CD14-positive monocyte (primary cell): ENCODE measurements around the gene CNTNAP5. TPM values are rescaled to one million over a fixed set of nuclear protein-coding genes. Genes with fewer than 3 reads are reported as not detected.

ENCODE experiments used
- DNase-seq, 3 donors: peaks; one replicate each; pipeline ENCODE4 v3.0.0-alpha.2; 2011 to 2022
- H2AFZ ChIP-seq: 2 replicates; pipeline ENCODE4 v1.6.0; 2012; ENCODE audit warnings: mild to moderate bottlenecking, low read depth, low read length, inconsistent platforms; ENCODE audit not compliant: insufficient read depth, poor library complexity, severe bottlenecking
- H3K27ac ChIP-seq, 2 donors: 1 replicate in 1 of 2; 2 replicates in 1 of 2; pipeline ENCODE4 v1.5.1; 2012 to 2013; ENCODE audit warnings: low read length in 2 of 2, control low read depth in 1 of 2, inconsistent platforms in 1 of 2, low read depth in 1 of 2, mild to moderate bottlenecking in 1 of 2
- H3K27me3 ChIP-seq, 2 donors: one replicate each; pipeline versions ENCODE4 v1.6.0 to v1.6.1; 2011 to 2013; ENCODE audit warnings: low read length in 2 of 2; ENCODE audit not compliant: control insufficient read depth in 2 of 2, insufficient read depth in 2 of 2
- H3K36me3 ChIP-seq, 2 donors: replicated peaks in 1 of 2; 1 replicate in 1 of 2; 2 replicates in 1 of 2; pipeline versions ENCODE4 v1.5.1 to v1.6.1; 2012 to 2013; ENCODE audit warnings: low read length in 2 of 2, control low read depth in 1 of 2, inconsistent platforms in 1 of 2, mild to moderate bottlenecking in 1 of 2; ENCODE audit not compliant: insufficient read depth in 2 of 2, control insufficient read depth in 1 of 2
- H3K4me1 ChIP-seq, 2 donors: 1 replicate in 1 of 2; 2 replicates in 1 of 2; pipeline versions ENCODE4 v1.5.1 to v1.6.1; 2012 to 2013; ENCODE audit warnings: low read length in 2 of 2, control low read depth in 1 of 2, inconsistent platforms in 1 of 2, mild to moderate bottlenecking in 1 of 2, moderate library complexity in 1 of 2; ENCODE audit not compliant: insufficient read depth in 2 of 2, control insufficient read depth in 1 of 2
- H3K4me2 ChIP-seq: replicated peaks from 2 replicates; pipeline ENCODE3; 2012; ENCODE audit warnings: low read length, moderate library complexity, mild to moderate bottlenecking; ENCODE audit not compliant: poor library complexity, severe bottlenecking; ENCODE audit errors: extremely low read depth
- H3K4me3 ChIP-seq, 3 experiments: fragments of 200-600 bp in 1 of 3; sonication (generic) in 1 of 3; replicated peaks in 1 of 3; 1 replicate in 2 of 3; 2 replicates in 1 of 3; pipeline ENCODE4 v1.5.1; 2011 to 2013; ENCODE audit warnings: low read length in 3 of 3, mild to moderate bottlenecking in 3 of 3, control low read depth in 2 of 3, low read depth in 2 of 3, inconsistent platforms in 1 of 3, moderate library complexity in 1 of 3
- H3K79me2 ChIP-seq: 2 replicates; pipeline ENCODE4 v1.6.0; 2012; ENCODE audit warnings: mild to moderate bottlenecking, control low read depth, inconsistent platforms, low read length, moderate library complexity; ENCODE audit not compliant: insufficient read depth
- H3K9ac ChIP-seq: 2 replicates; pipeline ENCODE4 v1.6.0; 2017; ENCODE audit warnings: low read length, mild to moderate bottlenecking; ENCODE audit not compliant: insufficient read depth, poor library complexity, severe bottlenecking
- H3K9me3 ChIP-seq, 2 donors: replicated peaks in 1 of 2; 1 replicate in 1 of 2; 2 replicates in 1 of 2; pipeline versions ENCODE4 v1.5.1 to v1.6.1; 2012 to 2013; ENCODE audit warnings: low read length in 2 of 2, control low read depth in 1 of 2; ENCODE audit not compliant: control insufficient read depth in 1 of 2, insufficient read depth in 1 of 2
- H4K20me1 ChIP-seq: 2 replicates; pipeline ENCODE4 v1.6.0; 2012; ENCODE audit warnings: mild to moderate bottlenecking, low read length, control low read depth, moderate library complexity; ENCODE audit not compliant: insufficient read depth
- H3K27ac Mint-ChIP-seq, 7 donors: one replicate each; pipeline ENCODE4 v1.8.0; 2020; ENCODE audit warnings: mild to moderate bottlenecking in 7 of 7, mixed read lengths in 7 of 7, moderate library complexity in 6 of 7, inconsistent platforms in 2 of 7
- H3K27me3 Mint-ChIP-seq, 3 donors: one replicate each; pipeline ENCODE4 v1.8.0; 2021 to 2022; ENCODE audit warnings: low read depth in 3 of 3, mild to moderate bottlenecking in 3 of 3, mixed read lengths in 3 of 3, moderate library complexity in 3 of 3, inconsistent platforms in 1 of 3
- H3K36me3 Mint-ChIP-seq, 2 donors: one replicate each; pipeline ENCODE4 v1.8.0; 2020; ENCODE audit warnings: mixed read lengths in 2 of 2, inconsistent platforms in 1 of 2, mild to moderate bottlenecking in 1 of 2
- H3K4me1 Mint-ChIP-seq: one replicate; pipeline ENCODE4 v1.8.0; 2020; ENCODE audit warnings: mild to moderate bottlenecking, mixed read lengths
- H3K4me3 Mint-ChIP-seq, 2 donors: one replicate each; pipeline ENCODE4 v1.8.0; 2020; ENCODE audit warnings: mild to moderate bottlenecking in 2 of 2, mixed read lengths in 2 of 2, moderate library complexity in 1 of 2
- H3K9me3 Mint-ChIP-seq, 7 donors: one replicate each; pipeline ENCODE4 v1.8.0; 2020 to 2022; ENCODE audit warnings: mixed read lengths in 7 of 7, mild to moderate bottlenecking in 6 of 7, moderate library complexity in 6 of 7, inconsistent platforms in 2 of 7
- CTCF ChIP-seq: fragments of 200-600 bp; IDR thresholded peaks from one replicate; pipeline ENCODE4 v1.8.0; 2022; ENCODE audit warnings: antibody characterized with exemption, mild to moderate bottlenecking
- WGBS: methylation state at CpG from one replicate; pipeline ENCODE4 v1.1.5; 2013; ENCODE audit warnings: missing lambda C conversion rate; ENCODE audit not compliant: insufficient coverage; 5-methylcytosine and 5-hydroxymethylcytosine counted together
- intact Hi-C, 2 donors: fragments of 100-400 bp; cut with micrococcal nuclease; formaldehyde crosslinking; loops; one replicate each; pipeline versions ENCODE4 v1.15.0 to v1.15.1; 2023
- polyA plus RNA-seq, 3 donors: library from polyadenylated mRNA; depleted of rRNA in 1 of 3; unstranded in 2 of 3; stranded (reverse) in 1 of 3; fragments of 300-500 nt in 2 of 3; fragments of >200 nt in 1 of 3; fragmentation: Illumina TruSeq in 2 of 3; gene quantifications; 1 replicate in 2 of 3; 2 replicates in 1 of 3; pipeline ENCODE4 v1.2.3, GENCODE V29; 2012 to 2021

Gene CNTNAP5
- polyA plus RNA-seq, 3 donors: not detected

GRCh38 chr2:124478761-124479160, 453.7 kb downstream of the CNTNAP5 start:
- Histone ChIP-seq H2AFZ (no peak overlapping the region), H4K20me1 (no peaks in the 10 kb centered on the region), H3K27ac (no peak overlapping the region), H3K27me3 (no peaks in the 10 kb centered on the region), H3K4me1 (no peaks in the 10 kb centered on the region), H3K4me3 (no peak overlapping the region), H3K36me3 (no peaks in the 10 kb centered on the region), H3K79me2 (no peaks in the 10 kb centered on the region), H3K4me2 (no peak overlapping the region), H3K9ac (no peak overlapping the region), H3K9me3 (peaks cover 6 to 9% of the 10 kb centered on the region in 2 donors)
- 95% methylated on average over 3 of the region's 6 CpGs for WGBS
- intact Hi-C loops: no loop called here
- no peak for DNase-seq
- H3K4me1 Mint-ChIP-seq: no peaks in the 10 kb centered on the region
- no peak overlapping the region for H3K27ac Mint-ChIP-seq
- H3K36me3 Mint-ChIP-seq: no peaks in the 10 kb centered on the region
- no peaks in the 10 kb centered on the region for H3K27me3 Mint-ChIP-seq
- no peak overlapping the region for H3K4me3 Mint-ChIP-seq
- H3K9me3 Mint-ChIP-seq: peaks cover 0 to 8% (median 2%) of the 10 kb centered on the region in 7 donors
- no peak for TF ChIP-seq CTCF

DNA sequence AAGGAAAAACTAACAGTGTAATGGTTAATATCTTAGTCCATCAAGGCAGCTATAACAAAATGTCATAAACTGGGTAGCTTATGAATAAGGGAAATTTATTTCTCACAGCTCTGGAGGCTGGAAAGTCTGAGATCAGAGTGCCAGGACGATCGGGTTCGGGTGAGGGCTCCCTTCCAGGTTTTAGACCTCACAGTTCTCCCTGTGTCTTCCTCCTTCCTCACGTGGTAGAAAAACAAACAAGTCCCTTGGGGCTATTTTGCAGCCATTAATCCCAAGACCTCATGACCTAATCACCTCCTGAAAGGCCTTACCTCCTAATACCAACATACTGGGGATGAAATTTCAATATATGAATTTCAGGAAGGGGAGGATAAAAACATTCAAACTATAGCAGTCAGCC, 455.9 kb downstream of the CNTNAP5 start:
- H3K9me3 Mint-ChIP-seq: peaks cover 0 to 13% (median 5%) of the 10 kb centered on the region in 7 donors
- no peaks in the 10 kb centered on the region for H3K27me3 Mint-ChIP-seq
- H3K36me3 Mint-ChIP-seq: no peaks in the 10 kb centered on the region
- H3K4me1 ChIP-seq: no peaks in the 10 kb centered on the region
- no peak overlapping the region for H3K4me3 ChIP-seq
- H3K9ac ChIP-seq: no peak overlapping the region
- H3K79me2 ChIP-seq: no peaks in the 10 kb centered on the region
- no peaks in the 10 kb centered on the region for H3K27me3 ChIP-seq
- TF ChIP-seq CTCF: no peak
- H4K20me1 ChIP-seq: no peaks in the 10 kb centered on the region
- no peak overlapping the region for H3K4me3 Mint-ChIP-seq
- H3K4me2 ChIP-seq: no peak overlapping the region
- intact Hi-C loops: no loop called here
- no peak overlapping the region for H2AFZ ChIP-seq
- peaks cover 9% of the 10 kb centered on the region in 2 donors for H3K9me3 ChIP-seq
- no peaks in the 10 kb centered on the region for H3K4me1 Mint-ChIP-seq
- DNase-seq: no peak
- H3K36me3 ChIP-seq: no peaks in the 10 kb centered on the region
- WGBS: 72% methylated on average over 4 of the region's 4 CpGs
- no peak overlapping the region for H3K27ac ChIP-seq
- no peak overlapping the region for H3K27ac Mint-ChIP-seq
